Umbilical cord (tissue), 2 donors: ENCODE data around the gene DSE. TPM values are rescaled to one million over a fixed set of nuclear protein-coding genes. Genes with fewer than 3 reads are reported as not detected.

Experiments used
- DNase-seq: peaks from one replicate; pipeline ENCODE4 v3.0.0-alpha.2; 2015; ENCODE audit warnings: low spot score
- total RNA-seq: library from RNA; depleted of rRNA; stranded (reverse); fragments of >200 nt; gene quantifications from one replicate; pipeline ENCODE4 v1.2.3, GENCODE V29; 2014; ENCODE audit warnings: low replicate concordance; ENCODE audit not compliant: insufficient read depth

DSE gene
- total RNA-seq, 1 donor from 2014 or later: 76.8 TPM

DNA sequence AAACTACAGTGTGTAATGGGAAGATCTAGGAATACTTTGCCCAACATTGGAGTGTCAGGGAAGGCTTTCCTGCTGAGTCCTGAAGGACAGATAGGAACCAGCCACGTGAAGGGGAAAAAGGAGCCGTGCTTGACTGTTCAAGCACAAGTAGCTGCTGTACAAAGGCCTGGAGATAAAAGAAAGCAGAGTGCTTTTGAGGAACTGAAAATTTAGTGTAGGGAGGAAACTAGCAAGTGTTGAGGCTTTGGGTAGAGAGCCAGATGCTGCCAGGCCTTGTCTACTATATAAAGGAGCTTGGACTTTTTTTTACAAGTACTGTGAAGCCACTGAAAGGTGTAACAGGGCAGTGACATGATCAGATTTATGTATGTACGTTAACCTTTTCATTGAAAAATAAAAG lies 39.0 kb downstream of the DSE start:
- peak; percentile 31 for DNase-seq

DNA sequence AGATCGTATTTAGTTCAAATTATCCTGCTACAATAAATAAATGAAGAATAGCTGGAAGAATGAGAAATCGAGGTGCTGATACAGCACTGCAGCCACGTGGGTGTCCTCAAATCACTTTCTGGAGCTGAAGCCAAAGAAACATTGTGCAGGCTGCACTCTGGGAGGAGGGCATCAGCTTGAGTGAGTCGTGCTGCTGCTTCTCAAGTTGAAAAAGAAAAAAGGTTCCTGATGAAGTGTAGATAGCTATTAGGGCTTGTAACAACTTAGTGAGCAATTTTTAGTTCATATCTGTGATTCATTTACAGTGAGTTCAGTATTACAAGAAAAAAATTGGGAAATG lies 40.5 kb downstream of the DSE start:
- DNase-seq: peak; percentile 68

DNA sequence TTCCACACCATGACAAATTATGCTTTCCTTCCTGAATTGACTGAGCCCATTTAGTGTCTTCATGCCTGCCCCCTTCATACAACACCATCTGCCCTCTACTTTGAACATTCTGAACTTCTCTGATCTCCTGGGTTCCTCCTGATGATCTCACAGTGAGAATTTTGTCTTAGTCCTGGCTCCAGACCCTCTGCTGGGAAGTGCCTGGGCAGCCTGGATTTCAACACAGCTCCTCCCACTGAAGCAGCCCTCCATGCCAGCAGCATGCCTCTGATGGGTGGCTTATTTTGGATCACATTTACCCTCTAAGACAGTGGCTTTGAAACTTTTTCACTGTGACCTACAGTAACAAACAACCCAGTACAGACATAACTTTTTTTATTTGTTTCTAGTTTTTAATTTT lies 41.5 kb downstream of the DSE start:
- no peak for DNase-seq

DNA sequence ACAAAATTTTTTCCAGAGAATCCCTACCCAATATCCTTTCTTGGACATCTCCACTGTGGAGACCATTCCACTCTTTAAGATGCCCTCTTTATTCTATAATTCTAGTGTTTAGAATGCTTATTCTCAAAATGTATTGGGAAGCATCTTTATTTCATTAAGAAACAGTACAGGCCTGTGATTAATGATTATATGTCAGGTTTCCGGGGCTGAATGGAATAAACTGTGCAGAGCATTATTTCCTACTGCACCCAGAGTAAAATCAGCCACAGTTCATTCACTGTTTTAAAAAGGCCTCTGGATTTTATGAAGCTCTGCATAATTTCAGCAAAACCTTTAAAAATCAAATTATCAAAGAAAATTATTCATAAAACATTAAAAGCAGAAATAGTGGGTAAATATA lies 42.6 kb downstream of the DSE start:
- no peak for DNase-seq

DNA sequence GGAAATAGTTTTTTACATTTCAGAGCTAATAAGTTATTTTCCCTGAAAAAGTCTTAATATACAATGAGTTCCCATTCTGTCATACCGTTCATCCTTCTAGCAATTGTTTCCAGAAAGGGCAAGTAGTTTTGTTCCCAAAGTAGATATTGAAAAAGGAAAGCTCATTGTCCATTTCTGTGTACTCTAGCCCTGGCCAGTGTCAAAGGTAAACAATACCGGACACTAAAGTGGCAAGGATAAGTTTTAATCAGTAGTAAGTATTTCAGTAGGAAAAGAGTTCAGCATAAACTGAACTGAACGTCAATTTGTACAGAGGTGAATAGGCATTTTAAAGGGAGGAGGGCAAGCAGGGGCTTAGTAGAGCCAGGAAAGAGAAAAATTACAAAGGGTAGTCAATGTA lies 46.9 kb downstream of the DSE start:
- DNase-seq: no peak

DNA sequence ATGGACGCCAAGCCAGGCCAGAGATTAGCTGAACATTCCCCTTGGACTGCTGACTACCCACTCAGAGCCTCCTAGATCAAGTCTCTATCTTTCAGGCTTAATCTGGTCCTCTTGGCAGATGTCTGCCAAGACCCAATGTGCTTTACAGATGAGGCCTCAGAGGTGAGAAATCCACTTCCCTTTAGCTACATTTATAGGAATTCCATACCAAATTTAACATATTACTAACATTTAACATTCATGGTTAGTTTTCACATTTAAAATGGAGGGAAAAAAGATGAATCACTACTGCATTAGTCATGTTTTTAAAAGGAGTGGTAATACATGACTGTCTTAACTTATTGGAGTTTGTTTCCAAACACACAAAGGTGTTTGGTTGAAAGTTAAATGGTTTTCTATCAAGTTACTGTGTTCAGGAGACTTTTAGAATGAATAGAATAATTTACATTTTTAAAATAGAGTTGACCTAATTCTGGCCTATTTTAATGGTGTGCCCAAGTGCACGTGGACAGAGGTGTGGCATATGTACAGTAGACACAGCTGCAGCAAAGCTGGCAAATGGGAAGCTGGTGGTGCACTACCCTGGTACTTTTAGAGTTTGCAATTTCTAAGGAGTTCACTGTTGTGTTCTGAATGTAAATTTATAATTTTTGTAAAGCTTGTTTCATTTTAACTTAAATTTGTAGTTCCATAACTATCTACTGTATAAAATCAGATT lies 48.5 kb downstream of the DSE start:
- DNase-seq: no peak

DNA sequence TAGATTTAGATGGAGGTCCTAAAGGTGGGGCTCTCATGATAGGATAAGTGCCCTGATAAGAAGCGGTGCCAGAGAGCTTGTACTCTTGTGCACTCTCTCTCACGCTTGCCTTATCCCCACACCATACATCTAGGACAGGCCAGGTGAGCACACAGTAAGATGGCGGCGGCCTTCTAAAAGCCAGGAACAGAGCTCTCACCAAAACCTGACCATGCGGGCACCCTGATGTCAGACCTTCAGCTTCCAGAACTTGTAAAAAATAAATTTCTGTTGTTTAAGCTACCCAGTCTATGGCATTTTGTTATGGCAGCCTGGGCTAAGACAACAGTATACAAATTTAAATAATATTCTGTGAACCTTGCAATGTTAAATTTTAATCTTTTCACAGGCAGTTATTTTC lies 49.6 kb downstream of the DSE start:
- no peak for DNase-seq

DNA sequence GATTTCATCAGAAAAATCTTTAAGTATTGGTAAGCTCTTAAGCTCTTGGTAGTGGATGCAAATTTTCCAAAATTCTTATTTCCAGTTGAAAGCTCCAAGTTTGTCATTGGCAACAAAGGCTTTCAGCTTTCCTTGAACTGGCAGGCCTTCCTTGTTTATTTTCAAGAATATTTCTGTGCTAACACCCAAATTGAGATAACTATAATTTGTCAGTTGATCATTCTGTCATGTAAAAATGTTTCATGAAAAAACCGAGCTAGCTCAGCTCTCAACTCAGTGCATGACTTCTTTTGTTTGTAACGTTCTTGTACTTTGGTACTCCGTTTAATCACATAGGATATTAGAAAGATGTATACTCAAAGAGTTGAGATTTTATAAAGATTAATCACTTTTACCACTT lies 51.5 kb downstream of the DSE start:
- no peak for DNase-seq

DNA sequence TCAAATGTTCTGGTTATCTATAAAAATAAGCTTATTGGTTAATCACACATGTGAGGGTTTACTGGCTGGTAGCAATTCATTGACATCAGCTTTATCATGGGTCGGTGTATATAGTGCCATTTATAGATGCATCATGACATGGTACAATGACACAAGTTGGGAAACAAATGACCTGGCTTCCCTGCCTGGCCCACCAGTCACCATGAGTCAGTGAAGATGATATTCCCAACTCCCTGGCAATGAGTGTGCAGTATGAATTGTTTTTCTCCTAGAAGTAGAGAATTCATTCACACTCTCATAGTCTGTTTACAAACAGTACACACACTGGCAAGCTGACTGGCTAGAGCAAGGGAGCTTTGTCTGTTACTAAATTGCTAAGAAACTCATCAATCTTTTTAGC lies 53.3 kb downstream of the DSE start:
- no peak for DNase-seq

DNA sequence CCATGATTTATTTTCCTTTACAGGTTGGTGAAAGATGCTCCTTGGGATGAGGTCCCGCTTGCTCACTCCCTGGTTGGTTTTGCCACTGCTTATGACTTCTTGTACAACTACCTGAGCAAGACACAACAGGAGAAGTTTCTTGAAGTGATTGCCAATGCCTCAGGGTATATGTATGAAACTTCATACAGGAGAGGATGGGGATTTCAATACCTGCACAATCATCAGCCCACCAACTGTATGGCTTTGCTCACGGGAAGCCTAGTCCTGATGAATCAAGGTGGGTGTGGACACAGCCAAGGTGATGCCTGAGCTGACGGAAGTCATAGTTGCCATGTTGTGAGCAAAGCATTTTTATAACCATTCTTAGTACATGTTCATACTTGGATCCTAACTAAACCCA lies 55.8 kb downstream of the DSE start:
- DNase-seq: no peak

DNA sequence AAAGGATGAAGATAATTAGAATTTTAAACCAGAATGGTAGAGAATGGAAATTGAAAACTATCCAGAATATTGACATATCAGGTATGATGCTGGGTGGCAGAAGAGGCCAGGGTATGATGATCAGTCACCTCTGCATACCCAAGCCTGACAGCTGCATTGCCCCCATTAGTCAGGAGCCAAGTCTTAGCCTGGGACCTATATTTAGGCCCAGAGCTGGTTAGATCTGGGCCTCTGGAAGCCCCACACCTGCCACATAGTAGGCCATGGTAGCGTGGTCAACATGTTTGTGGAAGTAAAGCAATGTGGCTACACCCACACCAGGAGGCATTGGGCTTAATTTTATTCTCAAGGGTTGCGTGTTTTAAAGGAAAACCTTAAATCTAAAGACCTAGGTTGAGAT lies 58.4 kb downstream of the DSE start:
- DNase-seq: no peak

DNA sequence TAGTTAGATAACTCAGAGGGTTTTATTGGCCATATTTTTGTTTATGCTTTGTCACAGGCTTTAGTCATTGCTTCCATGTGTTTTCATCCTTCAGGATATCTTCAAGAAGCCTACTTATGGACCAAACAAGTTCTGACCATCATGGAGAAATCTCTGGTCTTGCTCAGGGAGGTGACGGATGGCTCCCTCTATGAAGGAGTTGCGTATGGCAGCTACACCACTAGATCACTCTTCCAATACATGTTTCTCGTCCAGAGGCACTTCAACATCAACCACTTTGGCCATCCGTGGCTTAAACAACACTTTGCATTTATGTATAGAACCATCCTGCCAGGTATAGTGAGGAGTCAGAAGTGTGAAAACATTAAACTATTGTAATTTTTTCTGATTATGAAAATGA lies 60.1 kb downstream of the DSE start:
- DNase-seq: no peak

DNA sequence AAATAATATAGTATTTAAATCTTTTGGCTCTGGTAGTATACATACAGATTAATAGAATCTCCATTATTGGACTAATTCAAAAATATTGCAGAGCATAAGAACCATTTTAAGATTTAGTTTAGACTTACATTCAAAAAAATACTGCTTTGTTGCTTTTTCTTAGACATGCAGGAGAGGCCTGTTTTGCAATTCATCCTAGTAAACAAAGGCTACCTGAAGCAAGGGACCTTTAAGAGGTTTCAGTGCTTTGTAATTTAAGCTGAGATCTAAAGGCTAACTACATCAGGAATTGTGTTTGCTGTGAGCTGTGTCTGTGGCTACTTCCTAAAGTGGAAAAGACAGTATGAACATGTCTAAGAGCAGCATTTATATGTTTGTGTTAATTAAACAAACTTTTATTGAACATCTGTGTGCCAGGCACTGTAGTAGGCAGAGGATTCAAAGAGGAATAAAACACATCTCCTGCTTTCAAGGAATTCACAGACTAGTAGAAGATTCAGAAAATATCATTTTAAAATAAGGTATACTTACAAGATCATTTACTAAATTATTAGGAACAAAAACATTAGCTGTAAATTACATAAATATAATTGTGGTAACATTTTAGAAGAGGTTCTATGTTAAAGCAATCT lies 61.3 kb downstream of the DSE start:
- no peak for DNase-seq

DNA sequence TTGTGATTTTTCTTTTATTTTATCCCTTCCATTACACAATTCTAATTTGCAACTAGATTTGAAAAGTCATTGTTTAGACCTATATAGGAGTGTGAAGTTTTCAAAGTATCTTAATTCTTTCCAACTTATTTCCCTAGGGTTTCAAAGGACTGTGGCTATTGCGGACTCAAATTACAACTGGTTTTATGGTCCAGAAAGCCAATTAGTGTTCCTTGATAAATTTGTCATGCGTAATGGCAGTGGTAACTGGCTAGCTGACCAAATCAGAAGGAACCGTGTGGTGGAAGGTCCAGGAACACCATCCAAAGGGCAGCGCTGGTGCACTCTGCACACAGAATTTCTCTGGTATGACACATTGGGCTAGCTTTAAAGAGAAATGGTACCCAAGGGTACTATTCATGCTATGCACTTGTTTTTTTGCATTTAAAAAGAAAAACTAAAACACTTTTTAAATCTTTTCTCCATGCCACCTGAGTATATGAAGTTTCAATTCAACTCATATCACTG lies 62.5 kb downstream of the DSE start:
- DNase-seq: no peak

DNA sequence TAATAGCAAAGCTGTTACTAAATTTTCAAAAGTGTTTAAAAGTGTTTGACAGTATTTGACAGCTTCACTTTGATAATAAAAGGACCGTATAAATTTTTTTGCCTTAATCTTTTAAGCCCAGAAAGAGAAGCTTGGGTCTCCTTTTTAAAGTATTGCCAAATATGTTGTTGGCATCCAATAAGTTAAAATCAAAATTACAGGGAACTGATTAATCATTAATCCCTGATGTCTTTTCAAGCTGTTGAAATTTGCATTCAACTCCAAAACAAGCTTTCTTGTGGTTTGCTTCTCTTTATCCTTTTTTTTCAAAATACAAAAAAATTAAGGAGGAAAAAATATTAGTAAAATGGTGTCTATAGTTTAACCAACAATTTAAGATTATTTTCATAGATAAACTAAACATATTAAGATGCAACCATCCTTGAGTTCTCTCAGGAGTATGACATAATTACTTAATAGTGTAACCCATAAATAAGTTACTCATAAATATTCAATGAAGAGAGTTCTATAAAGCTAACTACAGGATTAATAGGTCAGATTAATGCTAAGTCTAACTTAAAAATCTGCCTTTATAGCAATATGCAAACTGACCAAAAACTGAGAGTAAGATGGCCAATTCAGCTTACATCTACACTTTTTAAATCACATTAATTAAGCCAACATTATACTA lies 63.4 kb downstream of the DSE start:
- DNase-seq: no peak

DNA sequence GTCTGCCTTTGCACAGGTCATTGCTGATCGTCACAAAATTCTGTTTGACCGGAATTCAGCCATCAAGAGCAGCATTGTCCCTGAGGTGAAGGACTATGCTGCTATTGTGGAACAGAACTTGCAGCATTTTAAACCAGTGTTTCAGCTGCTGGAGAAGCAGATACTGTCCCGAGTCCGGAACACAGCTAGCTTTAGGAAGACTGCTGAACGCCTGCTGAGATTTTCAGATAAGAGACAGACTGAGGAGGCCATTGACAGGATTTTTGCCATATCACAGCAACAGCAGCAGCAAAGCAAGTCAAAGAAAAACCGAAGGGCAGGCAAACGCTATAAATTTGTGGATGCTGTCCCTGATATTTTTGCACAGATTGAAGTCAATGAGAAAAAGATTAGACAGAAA lies 65.8 kb downstream of the DSE start:
- DNase-seq: no peak

DNA sequence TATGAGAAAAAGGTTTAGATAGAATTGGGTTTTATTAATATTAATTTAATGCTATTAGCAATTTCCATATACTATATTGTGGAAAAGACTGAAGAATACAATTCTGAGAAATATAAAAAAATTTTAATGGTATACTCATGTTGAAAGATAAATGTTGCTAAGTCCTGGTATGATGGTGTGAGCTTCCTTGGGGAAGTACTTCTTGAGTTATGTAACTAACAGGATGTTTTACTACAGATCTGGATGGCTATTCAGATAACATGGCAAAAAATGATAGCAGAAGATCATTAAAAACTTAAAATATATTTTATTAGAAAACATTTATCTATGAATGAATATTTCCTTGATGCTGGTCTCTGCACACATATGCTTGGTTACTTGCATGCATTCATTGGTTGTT lies 66.9 kb downstream of the DSE start:
- no peak for DNase-seq

DNA sequence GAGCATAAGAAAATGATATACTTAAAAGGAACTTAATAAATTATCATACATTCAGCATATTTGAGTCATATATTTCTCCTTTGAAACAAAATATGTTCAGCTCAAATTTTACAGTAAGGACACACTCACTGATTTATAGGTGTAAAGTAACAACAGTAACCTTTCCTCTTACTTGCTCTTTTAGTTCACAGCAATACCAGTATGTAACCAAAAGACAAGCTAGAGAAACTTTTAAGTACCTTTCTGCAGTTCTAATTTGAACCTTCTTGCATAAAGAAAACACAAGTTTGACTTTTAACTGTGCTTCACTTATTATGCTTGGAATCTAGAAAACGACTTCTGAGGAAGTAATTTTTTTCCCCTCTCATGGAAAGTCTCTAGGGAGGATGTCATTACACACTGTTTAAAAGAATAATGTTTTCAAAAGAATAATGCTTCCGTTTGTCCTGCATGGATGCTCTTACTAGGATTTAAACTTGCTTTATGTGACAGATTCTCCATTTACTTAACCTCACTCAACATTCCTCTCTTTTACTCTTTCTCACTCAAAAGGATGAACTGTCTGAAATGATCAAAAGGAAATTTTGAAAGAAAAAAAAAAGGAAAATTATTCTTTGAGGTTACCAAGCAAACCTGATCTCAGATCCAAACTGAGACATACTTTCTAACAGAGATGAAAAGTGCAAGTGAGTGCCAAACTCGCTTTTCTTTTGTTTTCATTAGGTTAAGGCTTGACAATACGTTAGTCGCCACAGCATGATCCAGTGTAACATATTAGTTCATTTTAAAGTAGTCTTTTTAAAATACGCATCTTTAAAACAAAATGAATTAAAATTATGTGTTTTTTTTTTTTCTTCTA lies 68.1 kb downstream of the DSE start:
- no peak for DNase-seq

DNA sequence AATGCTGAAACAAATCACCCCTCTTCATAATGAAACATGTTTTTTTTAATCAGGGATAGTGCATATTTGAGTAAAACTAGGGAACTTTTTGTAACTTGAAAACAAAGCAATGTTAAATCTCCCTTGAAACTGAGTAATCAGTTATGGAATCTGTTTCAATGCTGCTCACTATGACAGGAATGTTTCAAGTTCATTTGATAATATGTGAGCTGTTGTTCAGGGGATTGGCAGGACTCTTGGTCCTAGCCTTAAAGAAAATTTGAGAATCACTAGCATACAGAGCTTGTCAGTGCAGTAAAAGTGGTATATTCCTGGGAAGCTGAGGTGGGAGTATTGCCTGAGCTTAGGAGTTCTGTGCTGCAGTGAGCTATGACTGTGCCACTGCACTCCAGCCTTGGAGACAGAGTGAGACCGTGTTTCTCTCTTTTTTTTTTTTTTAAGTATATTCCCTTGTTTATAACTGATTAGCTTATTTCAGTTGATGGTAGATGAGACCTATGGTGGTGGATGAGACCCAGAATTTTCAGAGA lies 68.8 kb downstream of the DSE start:
- DNase-seq: no peak

DNA sequence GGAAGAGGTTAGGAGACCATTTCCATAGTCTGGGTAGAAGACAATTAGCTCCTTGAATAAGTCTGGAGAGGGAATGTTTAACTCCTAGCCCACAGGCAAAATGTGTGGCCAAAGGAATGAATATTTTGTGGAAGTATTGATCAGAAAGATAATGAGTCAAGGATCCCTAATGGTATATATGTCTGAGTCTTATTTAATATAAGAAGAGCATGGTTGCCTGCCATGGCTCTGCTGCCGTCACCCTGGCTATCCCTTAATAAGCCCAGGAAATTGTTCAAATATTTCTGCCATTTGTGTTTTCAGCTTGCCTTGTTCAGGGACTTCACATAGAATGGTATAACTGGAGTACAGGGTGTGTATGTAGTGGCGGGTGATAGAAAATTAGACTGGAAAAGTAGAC lies 72.4 kb downstream of the DSE start:
- no peak for DNase-seq

DNA sequence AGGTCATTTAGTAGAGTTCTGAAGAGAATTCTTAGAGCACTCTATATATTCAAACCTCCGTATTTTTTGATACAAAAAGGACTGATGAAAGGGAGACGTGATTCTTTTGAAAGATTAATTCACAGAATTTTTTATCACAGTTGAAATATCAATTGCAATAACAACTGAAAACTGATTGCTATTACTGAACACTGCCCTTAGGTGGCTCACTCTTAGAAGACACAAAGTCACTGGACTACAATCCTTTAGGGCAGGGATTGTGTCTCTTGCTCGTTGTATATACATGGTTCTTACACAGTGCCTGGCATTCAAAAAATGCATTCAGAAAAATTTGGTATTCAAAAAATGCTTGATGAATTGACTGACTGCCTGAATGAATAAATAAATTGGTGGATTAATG lies 73.3 kb downstream of the DSE start:
- DNase-seq: peak; percentile 26

DNA sequence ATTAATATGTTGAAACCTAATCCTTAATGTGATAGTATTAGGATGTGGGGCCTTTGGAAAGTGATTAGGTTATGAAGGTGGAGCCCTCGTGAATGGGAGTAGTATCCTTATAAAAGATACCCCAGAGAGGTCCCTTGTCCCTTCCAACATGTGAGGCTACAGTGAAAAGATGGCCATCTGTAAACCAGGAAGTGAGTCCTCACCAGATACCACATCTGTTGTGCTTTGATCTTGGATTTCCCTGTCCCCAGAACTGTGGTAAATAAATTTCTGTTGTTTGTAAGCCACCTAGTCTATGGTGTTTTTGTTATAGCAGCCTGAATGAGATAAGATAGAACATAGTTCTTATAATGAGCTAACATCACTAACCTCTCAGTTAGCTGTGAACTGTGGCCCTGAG lies 73.8 kb downstream of the DSE start:
- no peak for DNase-seq
